SK-N-SH (cell line): ENCODE measurements around the gene SDK1. TPM values are rescaled to one million over a fixed set of nuclear protein-coding genes. Genes with fewer than 3 reads are reported as not detected.

Experiments
- CTCF ChIA-PET: fragments of 300-600, 350-600 bp; formaldehyde crosslinking; extraction: SDS; loops from one replicate; lab custom pipeline; 2021; lab: Yijun Ruan, JAX
- POLR2A ChIA-PET: fragments of 350-600 bp; sonication (Branson Sonifier 250); formaldehyde crosslinking; extraction: SDS; loops from one replicate; lab custom pipeline; 2020; ENCODE audit warnings: antibody characterized with exemption, inconsistent platforms; lab: Yijun Ruan, JAX
- DNase-seq: peaks from one replicate; pipeline ENCODE4 v3.0.0; 2012
- H2AFZ ChIP-seq: fragments of 200-600 bp; sonication (generic); 2 replicates; pipeline ENCODE4 v1.8.1; 2016; ENCODE audit warnings: antibody characterized with exemption, mild to moderate bottlenecking, low read depth
- H3F3A ChIP-seq: fragments of 200-600 bp; sonication (generic); replicated peaks from 2 replicates; pipeline ENCODE3; 2016; ENCODE audit warnings: antibody characterized with exemption, mild to moderate bottlenecking; ENCODE audit not compliant: insufficient read depth
- H3K27ac ChIP-seq, 2 experiments: fragments of 200-500 bp in 1 of 2; fragments of 200-600 bp in 1 of 2; sonication (Bioruptor generic) in 1 of 2; sonication (generic), shearing (Covaris generic) in 1 of 2; 2 replicates each; pipeline versions ENCODE4 v1.5.1 to v1.6.1; 2014 to 2016; ENCODE audit warnings: low read depth in 2 of 2, inconsistent platforms in 1 of 2, low read length in 1 of 2, mild to moderate bottlenecking in 1 of 2, mixed read lengths in 1 of 2
- H3K27me3 ChIP-seq: fragments of 200-600 bp; sonication (generic), shearing (Covaris generic); 2 replicates; pipeline ENCODE4 v1.6.1; 2016; ENCODE audit warnings: mixed run types; ENCODE audit not compliant: insufficient read depth
- H3K36me3 ChIP-seq, 2 experiments: fragments of 200-500 bp in 1 of 2; fragments of 200-600 bp in 1 of 2; sonication (Bioruptor generic) in 1 of 2; sonication (generic) in 1 of 2; replicated peaks in 1 of 2; 2 replicates each; pipeline versions ENCODE3 to v1.5.1; 2014 to 2016; ENCODE audit warnings: low read length in 1 of 2, mild to moderate bottlenecking in 1 of 2; ENCODE audit not compliant: insufficient read depth in 2 of 2, control insufficient read depth in 1 of 2
- H3K4me1 ChIP-seq, 2 experiments: fragments of 200-500 bp in 1 of 2; fragments of 200-600 bp in 1 of 2; sonication (Bioruptor generic) in 1 of 2; sonication (generic), shearing (Covaris generic) in 1 of 2; 2 replicates each; pipeline versions ENCODE4 v1.5.1 to v1.6.1; 2014 to 2016; ENCODE audit warnings: low read depth in 1 of 2, low read length in 1 of 2, mixed run types in 1 of 2; ENCODE audit not compliant: insufficient read depth in 2 of 2, control insufficient read depth in 1 of 2
- H3K4me2 ChIP-seq: fragments of 200-600 bp; sonication (generic), shearing (Covaris generic); 2 replicates; pipeline ENCODE4 v1.6.1; 2017; ENCODE audit warnings: mixed run types
- H3K4me3 ChIP-seq, 2 experiments: fragments of 200-500 bp in 1 of 2; fragments of 200-600 bp in 1 of 2; sonication (Bioruptor generic) in 1 of 2; sonication (generic), shearing (Covaris generic) in 1 of 2; 2 replicates each; pipeline versions ENCODE4 v1.5.1 to v1.8.1; 2014 to 2016; ENCODE audit warnings: low read depth in 2 of 2, inconsistent platforms in 1 of 2, low read length in 1 of 2, mild to moderate bottlenecking in 1 of 2, mixed read lengths in 1 of 2, moderate library complexity in 1 of 2
- H3K79me2 ChIP-seq: fragments of 200-600 bp; sonication (generic); 2 replicates; pipeline ENCODE4 v1.8.1; 2017; ENCODE audit warnings: mild to moderate bottlenecking; ENCODE audit not compliant: insufficient read depth
- H3K9ac ChIP-seq: fragments of 200-600 bp; sonication (generic); 2 replicates; pipeline ENCODE4 v1.6.1; 2017; ENCODE audit warnings: mixed run types
- H3K9me2 ChIP-seq: fragments of 200-600 bp; sonication (generic); 2 replicates; pipeline ENCODE4 v1.6.1; 2017; ENCODE audit warnings: mixed run types
- H3K9me3 ChIP-seq: fragments of 200-600 bp; sonication (generic); 2 replicates; pipeline ENCODE4 v1.6.1; 2017; ENCODE audit warnings: mixed run types, mild to moderate bottlenecking, moderate library complexity
- H4K20me1 ChIP-seq: fragments of 200-600 bp; sonication (generic); 2 replicates; pipeline ENCODE4 v1.6.1; 2017; ENCODE audit warnings: mild to moderate bottlenecking, mixed run types; ENCODE audit not compliant: insufficient read depth
- EP300 ChIP-seq, 2 experiments: IDR thresholded peaks; 2 replicates each; pipeline versions ENCODE4 v1.4.0 to v1.6.1; 2012; ENCODE audit warnings: borderline replicate concordance in 1 of 2, low read depth in 1 of 2, low read length in 1 of 2
- EZH2phosphoT487 ChIP-seq: fragments of 200-600 bp; sonication (generic); IDR thresholded peaks from 2 replicates; pipeline ENCODE4 v1.6.1; 2017; ENCODE audit warnings: low read depth, mixed run types, mild to moderate bottlenecking, antibody characterized with exemption, moderate library complexity, borderline replicate concordance
- FOSL2 ChIP-seq: IDR thresholded peaks from 2 replicates; pipeline ENCODE4 v1.4.0; 2012; ENCODE audit warnings: low read depth, mild to moderate bottlenecking, moderate library complexity, borderline replicate concordance
- FOXJ3 ChIP-seq: sonication (generic); formaldehyde crosslinking; IDR thresholded peaks from 2 replicates; pipeline ENCODE4 v1.5.1; 2020; ENCODE audit warnings: mild to moderate bottlenecking, missing genetic modification reagents
- IRF3 ChIP-seq: fragments of 150-350 bp; IDR thresholded peaks from 2 replicates; pipeline ENCODE4 v1.6.1; 2016; ENCODE audit warnings: mild to moderate bottlenecking, low read depth, low read length
- JUND ChIP-seq: IDR thresholded peaks from 2 replicates; pipeline ENCODE4 v1.4.0; 2012
- NFIC ChIP-seq: IDR thresholded peaks from 2 replicates; pipeline ENCODE4 v1.4.0; 2012; ENCODE audit warnings: borderline replicate concordance
- RAD21 ChIP-seq: IDR thresholded peaks from 2 replicates; pipeline ENCODE4 v1.6.1; 2012; ENCODE audit warnings: mild to moderate bottlenecking, low read length
- RCOR1 ChIP-seq: fragments of 150-350 bp; IDR thresholded peaks from 2 replicates; pipeline ENCODE4 v1.6.1; 2017; ENCODE audit warnings: antibody characterized with exemption, low read length
- RXRA ChIP-seq: IDR thresholded peaks from 2 replicates; pipeline ENCODE4 v1.4.0; 2012; ENCODE audit warnings: low read depth, mild to moderate bottlenecking, borderline replicate concordance
- SIN3A ChIP-seq: IDR thresholded peaks from 2 replicates; pipeline ENCODE4 v1.6.1; 2012; ENCODE audit warnings: low read depth, mild to moderate bottlenecking, low read length, moderate library complexity, borderline replicate concordance
- TAF1 ChIP-seq: IDR thresholded peaks from 2 replicates; pipeline ENCODE4 v1.6.1; 2012; ENCODE audit warnings: low read depth, mild to moderate bottlenecking, low read length, moderate library complexity, borderline replicate concordance
- USF1 ChIP-seq: IDR thresholded peaks from 2 replicates; pipeline ENCODE4 v1.4.0; 2012; ENCODE audit warnings: low read depth, borderline replicate concordance
- USF2 ChIP-seq: fragments of 150-350 bp; IDR thresholded peaks from 2 replicates; pipeline ENCODE4 v1.6.1; 2017; ENCODE audit warnings: antibody characterized with exemption, low read length, low read depth, borderline replicate concordance
- YY1 ChIP-seq: IDR thresholded peaks from 2 replicates; pipeline ENCODE4 v1.4.0; 2012; ENCODE audit warnings: low read depth, mild to moderate bottlenecking
- ZBTB33 ChIP-seq: IDR thresholded peaks from 2 replicates; pipeline ENCODE4 v1.4.0; 2012; ENCODE audit warnings: low read depth, borderline replicate concordance
- WGBS: methylation state at CpG from one replicate; pipeline ENCODE4 v1.1.6; 2017; ENCODE audit warnings: low lambda C conversion rate; 5-methylcytosine and 5-hydroxymethylcytosine counted together
- polyA plus RNA-seq, 3 experiments: library from polyadenylated mRNA; depleted of rRNA; stranded (reverse); fragments of >200 nt; gene quantifications; 2 replicates each; pipeline ENCODE4 v1.2.3, GENCODE V29; 2012

SDK1 gene
- polyA plus RNA-seq, 1 of the 3 experiments (the other 2 are of a cell fraction), result 1.2 TPM

- TF ChIP-seq USF1 (no peak), RXRA (no peak), IRF3 (no peak), FOSL2 (no peak), SIN3A (no peak), FOXJ3 (CRISPR knock-in tag) (no peak), JUND (no peak), EP300 (IDR thresholded peaks at IDR 0.05; ENCODE audit: borderline replicate concordance in 1 of 2, low read depth in 1 of 2, low read length in 1 of 2) (no peak), TAF1 (no peak), USF2 (no peak), RAD21 (no peak), NFIC (no peak), EZH2phosphoT487 (no peak), YY1 (no peak), RCOR1 (no peak), ZBTB33 (no peak)
- Histone ChIP-seq H3K4me1 (peaks cover 0 to 4% of the 10 kb centered on the region in 2 experiments; a peak in 1 of 4 replicates), H3K79me2 (no peaks in the 10 kb centered on the region), H3K27me3 (no peaks in the 10 kb centered on the region), H2AFZ (no peak overlapping the region), H3K4me3 (no peak overlapping the region), H4K20me1 (no peaks in the 10 kb centered on the region), H3K9ac (no peak overlapping the region), H3K36me3 (no peaks in the 10 kb centered on the region), H3K4me2 (no peak overlapping the region), H3K9me2 (no peaks in the 10 kb centered on the region), H3F3A (no peaks in the 10 kb centered on the region), H3K9me3 (no peaks in the 10 kb centered on the region), H3K27ac (no peak overlapping the region)
- 28% methylated on average over 3 of the region's 10 CpGs for WGBS
- no peak for DNase-seq
- POLR2A ChIA-PET, result no interaction called here
- CTCF ChIA-PET, result interaction anchor here (2.1 kb wide), 1 partner anchor 106 kb away, joined by 6 read pairs; no protein-coding TSS in a partner anchor
These were observed 908.1 kb downstream of the SDK1 start for GRCh38 chr7:4209126-4209525.
